ENCODE data around the gene DBF4. TPM values are rescaled to one million over a fixed set of nuclear protein-coding genes. Genes with fewer than 3 reads are reported as not detected.

Gene DBF4
- total and polyA plus RNA-seq, 4 donors: 2.3 to 27.0 (median 3.7) TPM

- no peak overlapping the region for H3K27ac ChIP-seq (ENCODE audit: low read depth in 1 of 2, low read length in 2 of 2)
- no peak overlapping the region for H3K9ac ChIP-seq (ENCODE audit: low read depth in 1 of 2, low read length in 2 of 2)
- no peaks in the 10 kb centered on the region for H3K9me3 ChIP-seq (ENCODE audit: control insufficient read depth in 4 of 4, low read length in 3 of 4)
- H3K27me3 ChIP-seq (ENCODE audit: control insufficient read depth in 4 of 4, insufficient read depth in 4 of 4, low read length in 3 of 4): no peaks in the 10 kb centered on the region
- no peak for DNase-seq (ENCODE audit: low spot score)
- WGBS: 92% methylated on average over 2 of the region's 2 CpGs
- no peak for TF ChIP-seq FOXA2 (IDR thresholded peaks at IDR 0.05)
- peaks cover 0 to 2% (median 0%) of the 10 kb centered on the region in 4 donors for H3K36me3 ChIP-seq (ENCODE audit: control insufficient read depth in 4 of 4, insufficient read depth in 3 of 4, low read depth in 1 of 4, low read length in 3 of 4)
- H3K4me3 ChIP-seq (ENCODE audit: low read depth in 1 of 3, low read length in 3 of 3): no peak overlapping the region
- H3K4me1 ChIP-seq (ENCODE audit: control insufficient read depth in 4 of 4, insufficient read depth in 4 of 4, low read length in 3 of 4): no peaks in the 10 kb centered on the region
Measured at GRCh38 chr7:87885018-87885417, 8.7 kb downstream of the DBF4 start.

- DNase-seq (ENCODE audit: low spot score): no peak
- Histone ChIP-seq H3K9me3 (ENCODE audit: control insufficient read depth in 4 of 4, low read length in 3 of 4) (no peaks in the 10 kb centered on the region), H3K36me3 (ENCODE audit: control insufficient read depth in 4 of 4, insufficient read depth in 3 of 4, low read depth in 1 of 4, low read length in 3 of 4) (peaks cover 0 to 2% (median 0%) of the 10 kb centered on the region in 4 donors), H3K4me3 (ENCODE audit: low read depth in 1 of 3, low read length in 3 of 3) (no peak overlapping the region), H3K27me3 (ENCODE audit: control insufficient read depth in 4 of 4, insufficient read depth in 4 of 4, low read length in 3 of 4) (no peaks in the 10 kb centered on the region), H3K27ac (ENCODE audit: low read depth in 1 of 2, low read length in 2 of 2) (no peak overlapping the region), H3K4me1 (ENCODE audit: control insufficient read depth in 4 of 4, insufficient read depth in 4 of 4, low read length in 3 of 4) (no peaks in the 10 kb centered on the region), H3K9ac (ENCODE audit: low read depth in 1 of 2, low read length in 2 of 2) (no peak overlapping the region)
- peak; percentile 80 to 81 for TF ChIP-seq RAD21 (IDR thresholded peaks at IDR 0.05)
- peak; percentile 39 for TF ChIP-seq CTCF (IDR thresholded peaks at IDR 0.05; ENCODE audit: low read depth, low read length, missing input control)
- no peak for TF ChIP-seq REST (IDR thresholded peaks at IDR 0.05)
Measured at GRCh38 chr7:87886875-87887274, 10.6 kb downstream of the DBF4 start.

- DNase-seq (ENCODE audit: low spot score): no peak
- H3K4me1 ChIP-seq (ENCODE audit: control insufficient read depth in 4 of 4, insufficient read depth in 4 of 4, low read length in 3 of 4): no peaks in the 10 kb centered on the region
- no peak overlapping the region for H3K4me3 ChIP-seq (ENCODE audit: low read depth in 1 of 3, low read length in 3 of 3)
- no peak overlapping the region for H3K27ac ChIP-seq (ENCODE audit: low read depth in 1 of 2, low read length in 2 of 2)
- peaks cover 0 to 7% (median 0%) of the 10 kb centered on the region in 4 donors for H3K36me3 ChIP-seq (ENCODE audit: control insufficient read depth in 4 of 4, insufficient read depth in 3 of 4, low read depth in 1 of 4, low read length in 3 of 4)
- no peaks in the 10 kb centered on the region for H3K9me3 ChIP-seq (ENCODE audit: control insufficient read depth in 4 of 4, low read length in 3 of 4)
- H3K27me3 ChIP-seq (ENCODE audit: control insufficient read depth in 4 of 4, insufficient read depth in 4 of 4, low read length in 3 of 4): no peaks in the 10 kb centered on the region
- no peak overlapping the region for H3K9ac ChIP-seq (ENCODE audit: low read depth in 1 of 2, low read length in 2 of 2)
- TF ChIP-seq NR2F2 (IDR thresholded peaks at IDR 0.05) (no peak), FOXA1 (IDR thresholded peaks at IDR 0.05) (no peak), ZBTB33 (IDR thresholded peaks at IDR 0.05) (no peak), FOXA2 (IDR thresholded peaks at IDR 0.05) (no peak), YY1 (IDR thresholded peaks at IDR 0.05) (no peak), HNF4G (IDR thresholded peaks at IDR 0.05) (no peak), RAD21 (IDR thresholded peaks at IDR 0.05) (no peak), GABPA (IDR thresholded peaks at IDR 0.05 in 1 of 2, conservative IDR thresholded peaks at IDR 0.05 in 1 of 2) (no peak), ATF3 (IDR thresholded peaks at IDR 0.05) (no peak)
- 98% methylated on average over 2 of the region's 2 CpGs for WGBS
Measured at GRCh38 chr7:87895363-87895762, 19.1 kb downstream of the DBF4 start.

Measured in liver (tissue), 9 donors.